Measurements from ENCODE around the gene ZNF580.

The ZNF580 gene

GRCh38 chr19:55606817-55607216, 34.0 kb upstream of the ZNF580 start:
- no peak for DNase-seq

- DNase-seq, result no peak
These were observed 31.5 kb upstream of the ZNF580 start for GRCh38 chr19:55609326-55609725.

GRCh38 chr19:55611300-55611982, 29.4 kb upstream of the ZNF580 start:
- DNase-seq, result no peak

GRCh38 chr19:55611983-55612645, 28.7 kb upstream of the ZNF580 start:
- no peak for DNase-seq

- DNase-seq, result no peak
These were observed 27.4 kb upstream of the ZNF580 start for GRCh38 chr19:55613396-55613795.

- no peak for DNase-seq
These were observed 26.7 kb upstream of the ZNF580 start for GRCh38 chr19:55613930-55614710.

GRCh38 chr19:55614711-55615542, 25.9 kb upstream of the ZNF580 start:
- no peak for DNase-seq

- no peak for DNase-seq
These were observed 25.0 kb upstream of the ZNF580 start for GRCh38 chr19:55615543-55616394.

GRCh38 chr19:55616395-55616875, 24.4 kb upstream of the ZNF580 start:
- no peak for DNase-seq

- DNase-seq, result no peak
These were observed 23.4 kb upstream of the ZNF580 start for GRCh38 chr19:55617426-55617825.

GRCh38 chr19:55618426-55618825, 22.4 kb upstream of the ZNF580 start:
- DNase-seq, result no peak

GRCh38 chr19:55619286-55619685, 21.5 kb upstream of the ZNF580 start:
- DNase-seq, result no peak

- DNase-seq, result no peak
These were observed 20.2 kb upstream of the ZNF580 start for GRCh38 chr19:55620410-55621204.

GRCh38 chr19:55621205-55621672, 19.6 kb upstream of the ZNF580 start:
- DNase-seq, result no peak

- no peak for DNase-seq
These were observed 19.1 kb upstream of the ZNF580 start for GRCh38 chr19:55621673-55622231.

GRCh38 chr19:55622242-55622969, 18.4 kb upstream of the ZNF580 start:
- no peak for DNase-seq

GRCh38 chr19:55623130-55623529, 17.7 kb upstream of the ZNF580 start:
- DNase-seq, result no peak

- DNase-seq, result no peak
These were observed 17.2 kb upstream of the ZNF580 start for GRCh38 chr19:55623561-55623960.

GRCh38 chr19:55624109-55625003, 16.4 kb upstream of the ZNF580 start, which contains the start of gene ZNF784:
TSS of gene ZNF784 (minus strand) at chr19:55624566. CDS start at chr19:55624561, 5 bp downstream.
- peak; percentile 91 for DNase-seq
